Measurements from ENCODE around the gene FAM81B.

DNA sequence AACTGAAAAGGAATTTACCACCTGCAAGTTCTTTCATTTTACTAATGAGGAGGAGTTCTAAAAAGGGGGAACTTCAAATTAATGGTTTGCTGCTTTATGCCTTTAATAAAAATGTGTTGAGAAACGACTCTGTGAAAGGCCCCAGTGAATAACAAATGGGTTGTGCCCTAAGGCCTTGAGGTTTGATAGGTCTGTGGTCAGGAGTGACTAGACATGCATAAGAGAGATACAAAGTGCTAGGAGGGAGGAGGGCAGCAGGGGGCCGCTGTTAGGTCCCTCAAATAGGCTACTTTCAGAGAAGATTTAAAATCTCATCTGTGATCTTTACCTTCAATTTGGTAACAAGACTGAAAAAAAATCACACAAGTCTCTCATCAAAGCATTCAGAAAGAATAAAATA is 58.3 kb downstream of the FAM81B start:
- TF ChIP-seq, protein P1, sequence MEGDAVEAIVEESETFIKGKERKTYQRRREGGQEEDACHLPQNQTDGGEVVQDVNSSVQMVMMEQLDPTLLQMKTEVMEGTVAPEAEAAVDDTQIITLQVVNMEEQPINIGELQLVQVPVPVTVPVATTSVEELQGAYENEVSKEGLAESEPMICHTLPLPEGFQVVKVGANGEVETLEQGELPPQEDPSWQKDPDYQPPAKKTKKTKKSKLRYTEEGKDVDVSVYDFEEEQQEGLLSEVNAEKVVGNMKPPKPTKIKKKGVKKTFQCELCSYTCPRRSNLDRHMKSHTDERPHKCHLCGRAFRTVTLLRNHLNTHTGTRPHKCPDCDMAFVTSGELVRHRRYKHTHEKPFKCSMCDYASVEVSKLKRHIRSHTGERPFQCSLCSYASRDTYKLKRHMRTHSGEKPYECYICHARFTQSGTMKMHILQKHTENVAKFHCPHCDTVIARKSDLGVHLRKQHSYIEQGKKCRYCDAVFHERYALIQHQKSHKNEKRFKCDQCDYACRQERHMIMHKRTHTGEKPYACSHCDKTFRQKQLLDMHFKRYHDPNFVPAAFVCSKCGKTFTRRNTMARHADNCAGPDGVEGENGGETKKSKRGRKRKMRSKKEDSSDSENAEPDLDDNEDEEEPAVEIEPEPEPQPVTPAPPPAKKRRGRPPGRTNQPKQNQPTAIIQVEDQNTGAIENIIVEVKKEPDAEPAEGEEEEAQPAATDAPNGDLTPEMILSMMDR (IDR thresholded peaks at IDR 0.05; ENCODE audit: low read length): no peak
- no peak for TF ChIP-seq EZH2 (IDR thresholded peaks at IDR 0.05; ENCODE audit: borderline replicate concordance, low read length)
